ENCODE data around the gene DIABLO.

DNA sequence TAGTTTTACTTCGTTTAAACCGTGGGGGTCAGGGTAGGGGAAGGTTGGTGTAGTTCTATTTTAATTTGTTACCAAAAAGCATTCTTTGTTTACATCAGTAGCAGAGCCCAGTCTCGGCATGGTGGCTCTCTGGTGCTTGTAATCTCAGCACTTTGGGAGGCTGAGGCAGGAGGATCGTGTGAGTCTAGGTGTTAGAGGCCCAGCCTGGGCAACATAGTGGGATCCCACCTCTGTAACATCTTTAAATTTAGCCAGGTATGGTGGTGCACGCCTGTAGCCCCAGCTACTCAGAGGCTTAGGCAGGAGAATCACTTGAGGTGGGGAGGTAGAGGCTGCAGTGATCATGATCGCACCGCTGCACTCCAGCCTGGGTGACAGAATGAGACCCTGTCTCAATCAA is 40.8 kb downstream of the DIABLO start:
- TF ChIP-seq, protein P1, sequence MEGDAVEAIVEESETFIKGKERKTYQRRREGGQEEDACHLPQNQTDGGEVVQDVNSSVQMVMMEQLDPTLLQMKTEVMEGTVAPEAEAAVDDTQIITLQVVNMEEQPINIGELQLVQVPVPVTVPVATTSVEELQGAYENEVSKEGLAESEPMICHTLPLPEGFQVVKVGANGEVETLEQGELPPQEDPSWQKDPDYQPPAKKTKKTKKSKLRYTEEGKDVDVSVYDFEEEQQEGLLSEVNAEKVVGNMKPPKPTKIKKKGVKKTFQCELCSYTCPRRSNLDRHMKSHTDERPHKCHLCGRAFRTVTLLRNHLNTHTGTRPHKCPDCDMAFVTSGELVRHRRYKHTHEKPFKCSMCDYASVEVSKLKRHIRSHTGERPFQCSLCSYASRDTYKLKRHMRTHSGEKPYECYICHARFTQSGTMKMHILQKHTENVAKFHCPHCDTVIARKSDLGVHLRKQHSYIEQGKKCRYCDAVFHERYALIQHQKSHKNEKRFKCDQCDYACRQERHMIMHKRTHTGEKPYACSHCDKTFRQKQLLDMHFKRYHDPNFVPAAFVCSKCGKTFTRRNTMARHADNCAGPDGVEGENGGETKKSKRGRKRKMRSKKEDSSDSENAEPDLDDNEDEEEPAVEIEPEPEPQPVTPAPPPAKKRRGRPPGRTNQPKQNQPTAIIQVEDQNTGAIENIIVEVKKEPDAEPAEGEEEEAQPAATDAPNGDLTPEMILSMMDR (IDR thresholded peaks at IDR 0.05) = no peak
- TF ChIP-seq POLR2A (IDR thresholded peaks at IDR 0.05) = no peak
